ENCODE measurements around the gene RASSF7. TPM values are rescaled to one million over a fixed set of nuclear protein-coding genes. Genes with fewer than 3 reads are reported as not detected.

Gene RASSF7
- total RNA-seq, 4 donors from 2014 or later: 99.7 to 174 (median 139) TPM

MicroRNAs within 50 kb of the gene (microRNA counts, 767-probe panel; counts per million panel counts)
- microRNA hsa-miR-210: 0 to 358 counts per million in 2 donors

Small RNA genes within 50 kb of the gene (microRNA-seq; reads per million reads assigned to microRNA genes)
- 219 to 230 reads per million in 2 donors for gene MIR210 (ENCODE audit: borderline number of aligned reads in 1 of 2, borderline replicate concordance in 2 of 2)

Other genes starting within 250 kb of the RASSF7 start
- 100 to 1,000 TPM in 1 of 4 donors, 10 to 100 TPM in 3; 44.2 to 114 (median 65.4) TPM for gene IFITM1, start 246.9 kb upstream of the RASSF7 start, total RNA-seq
- 100 to 1,000 TPM in 1 of 4 donors, 10 to 100 TPM in 3; 39.6 to 124 (median 84.2) TPM for gene IFITM3, start 240.1 kb upstream of the RASSF7 start, total RNA-seq
- 10 to 100 TPM in 1 of 4 donors, 1 to 10 TPM in 3; 1.8 to 20.0 (median 5.0) TPM for gene B4GALNT4, start 191.5 kb upstream of the RASSF7 start, total RNA-seq
- 100 to 1,000 TPM; 612 to 880 (median 754) TPM for gene PKP3, start 166.8 kb upstream of the RASSF7 start, total RNA-seq
- 10 to 100 TPM; 15.1 to 23.2 (median 19.0) TPM for gene SIGIRR, start 146.0 kb upstream of the RASSF7 start, total RNA-seq
- 100 to 1,000 TPM in 2 of 4 donors, 10 to 100 TPM in 2; 55.7 to 116 (median 92.1) TPM for gene ANO9, start 119.0 kb upstream of the RASSF7 start, total RNA-seq
- gene PTDSS2, start 110.7 kb upstream of the RASSF7 start, total RNA-seq: 100 to 1,000 TPM in 1 of 4 donors, 10 to 100 TPM in 3; 35.0 to 108 (median 38.7) TPM
- gene RNH1, start 53.7 kb upstream of the RASSF7 start, total RNA-seq: 100 to 1,000 TPM; 419 to 465 (median 446) TPM
- gene HRAS, start 25.4 kb upstream of the RASSF7 start, total RNA-seq: 100 to 1,000 TPM in 3 of 4 donors, 10 to 100 TPM in 1; 98.5 to 196 (median 117) TPM
- 1 to 10 TPM; 1.5 to 2.7 (median 1.8) TPM for gene LRRC56, start 23.4 kb upstream of the RASSF7 start, total RNA-seq
- 10 to 100 TPM in 2 of 4 donors, 1 to 10 TPM in 2; 7.6 to 20.4 (median 11.2) TPM for gene LMNTD2, start 232 bp upstream of the RASSF7 start, total RNA-seq
- gene PHRF1, start 15.5 kb downstream of the RASSF7 start, total RNA-seq: 10 to 100 TPM; 30.0 to 55.2 (median 31.5) TPM
- gene IRF7, start 55.0 kb downstream of the RASSF7 start, total RNA-seq: 10 to 100 TPM; 33.7 to 40.9 (median 36.6) TPM
- not detected for gene CDHR5, start 64.0 kb downstream of the RASSF7 start, total RNA-seq
- not detected for gene SCT, start 66.2 kb downstream of the RASSF7 start, total RNA-seq
- 1 to 10 TPM in 1 of 4 donors, under 1 TPM in 1, not detected in 2; 0.23 to 2.0 TPM for gene DRD4, start 76.3 kb downstream of the RASSF7 start, total RNA-seq
- gene DEAF1, start 134.3 kb downstream of the RASSF7 start, total RNA-seq: 10 to 100 TPM; 31.1 to 57.0 (median 39.6) TPM
- 10 to 100 TPM; 28.9 to 70.9 (median 42.9) TPM for gene TMEM80, start 134.8 kb downstream of the RASSF7 start, total RNA-seq
- gene EPS8L2, start 145.3 kb downstream of the RASSF7 start, total RNA-seq: 100 to 1,000 TPM; 143 to 242 (median 164) TPM
- 100 to 1,000 TPM; 167 to 249 (median 183) TPM for gene TALDO1, start 186.5 kb downstream of the RASSF7 start, total RNA-seq
- 10 to 100 TPM; 30.9 to 52.4 (median 39.8) TPM for gene GATD1, start 216.5 kb downstream of the RASSF7 start, total RNA-seq
- not detected for gene CEND1, start 229.1 kb downstream of the RASSF7 start, total RNA-seq
- 10 to 100 TPM; 10.9 to 19.2 (median 14.8) TPM for gene SLC25A22, start 237.3 kb downstream of the RASSF7 start, total RNA-seq
- gene PIDD1, start 244.3 kb downstream of the RASSF7 start, total RNA-seq: 10 to 100 TPM; 16.4 to 44.3 (median 24.5) TPM
- 1,000 to 10,000 TPM in 1 of 4 donors, 100 to 1,000 TPM in 3; 479 to 1,471 (median 745) TPM for gene RPLP2, start 249.0 kb downstream of the RASSF7 start, total RNA-seq

All from lower leg skin (tissue), 4 donors.